HL-60 (cell line): ENCODE results near the gene MCUB.

Experiments used
- DNase-seq, 2 experiments: peaks; one replicate each; pipeline ENCODE4 v3.0.0-alpha.2; 2010 to 2020; ENCODE audit warnings: low read depth in 1 of 2, low spot score in 1 of 2
- H3K27ac ChIP-seq: fragments of 250-450 bp; sonication (Bioruptor Pico); replicated peaks from 2 replicates; pipeline ENCODE4 v1.5.1; 2020; ENCODE audit warnings: mild to moderate bottlenecking, moderate library complexity
- H3K27me3 ChIP-seq: fragments of 250-450 bp; sonication (Bioruptor Pico); 2 replicates; pipeline ENCODE4 v1.5.1; 2021; ENCODE audit warnings: mild to moderate bottlenecking, moderate library complexity; ENCODE audit not compliant: insufficient read depth, poor library complexity, severe bottlenecking
- H3K4me3 ChIP-seq: replicated peaks from 2 replicates; pipeline ENCODE4 v1.5.1; 2011; ENCODE audit warnings: mild to moderate bottlenecking, control low read depth, low read length; ENCODE audit not compliant: insufficient read depth
- GABPA ChIP-seq: IDR thresholded peaks from 2 replicates; pipeline ENCODE4 v1.6.1; 2012; ENCODE audit warnings: low read depth
- POLR2AphosphoS5 ChIP-seq: IDR thresholded peaks from 2 replicates; pipeline ENCODE4 v1.6.1; 2012; ENCODE audit warnings: low read depth
- REST ChIP-seq: IDR thresholded peaks from 2 replicates; pipeline ENCODE4 v1.6.1; 2012; ENCODE audit warnings: low read depth; ENCODE audit not compliant: insufficient replicate concordance
- SPI1 ChIP-seq: IDR thresholded peaks from 2 replicates; pipeline ENCODE4 v1.6.1; 2012; ENCODE audit warnings: low read depth, mild to moderate bottlenecking, borderline replicate concordance
- TF ChIP-seq, protein P1 (sequence below): IDR thresholded peaks from one replicate; pipeline ENCODE4 v1.5.1; 2011; ENCODE audit warnings: low read length, control low read depth, inconsistent platforms; ENCODE audit not compliant: insufficient read depth

Gene MCUB

DNA sequence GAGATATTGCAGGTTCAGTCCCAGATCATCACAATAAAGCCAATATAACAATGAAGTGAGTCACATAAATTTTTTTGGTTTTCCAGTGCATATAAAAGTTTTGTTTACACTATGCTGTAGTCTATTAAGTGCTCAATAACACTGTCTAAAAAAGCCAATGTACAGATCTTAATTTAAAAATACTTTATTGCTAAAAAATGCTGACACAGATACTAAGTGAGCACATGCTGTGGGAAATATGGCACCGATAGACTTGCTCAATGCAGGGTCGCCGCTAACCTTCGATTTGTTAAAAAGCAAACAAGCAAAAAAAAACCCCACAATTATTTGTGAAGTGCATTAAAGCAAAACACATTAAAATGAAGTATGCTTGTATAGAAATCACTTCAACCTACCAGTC is 159.6 kb downstream of the MCUB start:
- Histone ChIP-seq H3K4me3 (no peak overlapping the region), H3K27me3 (no peaks in the 10 kb centered on the region), H3K27ac (no peak overlapping the region)
- no peak for DNase-seq
- no peak for TF ChIP-seq GABPA
- TF ChIP-seq POLR2AphosphoS5: no peak
- no peak for TF ChIP-seq SPI1
- TF ChIP-seq, protein P1, sequence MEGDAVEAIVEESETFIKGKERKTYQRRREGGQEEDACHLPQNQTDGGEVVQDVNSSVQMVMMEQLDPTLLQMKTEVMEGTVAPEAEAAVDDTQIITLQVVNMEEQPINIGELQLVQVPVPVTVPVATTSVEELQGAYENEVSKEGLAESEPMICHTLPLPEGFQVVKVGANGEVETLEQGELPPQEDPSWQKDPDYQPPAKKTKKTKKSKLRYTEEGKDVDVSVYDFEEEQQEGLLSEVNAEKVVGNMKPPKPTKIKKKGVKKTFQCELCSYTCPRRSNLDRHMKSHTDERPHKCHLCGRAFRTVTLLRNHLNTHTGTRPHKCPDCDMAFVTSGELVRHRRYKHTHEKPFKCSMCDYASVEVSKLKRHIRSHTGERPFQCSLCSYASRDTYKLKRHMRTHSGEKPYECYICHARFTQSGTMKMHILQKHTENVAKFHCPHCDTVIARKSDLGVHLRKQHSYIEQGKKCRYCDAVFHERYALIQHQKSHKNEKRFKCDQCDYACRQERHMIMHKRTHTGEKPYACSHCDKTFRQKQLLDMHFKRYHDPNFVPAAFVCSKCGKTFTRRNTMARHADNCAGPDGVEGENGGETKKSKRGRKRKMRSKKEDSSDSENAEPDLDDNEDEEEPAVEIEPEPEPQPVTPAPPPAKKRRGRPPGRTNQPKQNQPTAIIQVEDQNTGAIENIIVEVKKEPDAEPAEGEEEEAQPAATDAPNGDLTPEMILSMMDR: no peak
- no peak for TF ChIP-seq REST

DNA sequence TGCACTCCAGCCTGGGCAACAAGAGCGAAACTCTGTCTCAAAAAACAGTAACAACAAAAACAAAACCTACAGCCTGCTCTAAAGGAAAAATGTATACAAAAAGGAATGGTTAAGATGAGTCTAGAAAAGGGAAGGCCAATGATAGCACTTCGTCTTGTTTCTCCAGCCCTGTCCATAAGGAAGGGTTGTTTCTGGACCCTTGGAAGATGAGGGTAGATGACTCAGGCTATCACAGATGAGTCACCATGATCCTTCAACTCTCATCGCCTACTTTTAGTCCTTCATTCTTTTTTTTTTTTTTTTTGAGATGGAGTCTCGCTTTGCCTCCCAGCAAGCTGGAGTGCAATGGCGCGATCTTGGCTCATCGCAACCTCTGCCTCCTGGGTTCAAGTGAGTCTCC is 161.0 kb downstream of the MCUB start:
- Histone ChIP-seq H3K4me3 (no peak overlapping the region), H3K27me3 (no peaks in the 10 kb centered on the region), H3K27ac (no peak overlapping the region)
- no peak for TF ChIP-seq GABPA
- TF ChIP-seq SPI1: no peak
- DNase-seq: no peak

DNA sequence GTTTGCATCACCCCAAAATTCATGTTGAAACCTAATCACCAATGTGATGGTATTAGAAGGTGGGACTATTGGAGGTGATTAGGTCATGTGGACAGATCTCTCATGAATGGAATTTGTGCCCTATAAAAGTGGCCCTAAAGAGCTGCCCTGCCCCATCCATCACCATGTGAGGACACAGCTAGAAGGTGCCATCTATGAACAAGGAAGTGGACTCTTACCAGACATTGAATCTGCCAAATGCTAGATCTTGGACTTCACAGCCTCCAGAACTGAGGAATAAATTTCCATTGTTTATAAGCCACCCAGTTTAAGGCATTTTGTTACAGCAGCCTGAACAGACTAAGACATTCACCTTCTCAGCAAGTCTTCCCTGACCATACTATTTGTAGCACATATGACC is 162.3 kb downstream of the MCUB start:
- no peaks in the 10 kb centered on the region for H3K27me3 ChIP-seq
- H3K4me3 ChIP-seq: no peak overlapping the region
- no peak for DNase-seq
- H3K27ac ChIP-seq: no peak overlapping the region
- TF ChIP-seq POLR2AphosphoS5: no peak
- TF ChIP-seq REST: no peak
- TF ChIP-seq GABPA: no peak
- TF ChIP-seq, protein P1: no peak
- no peak for TF ChIP-seq SPI1

DNA sequence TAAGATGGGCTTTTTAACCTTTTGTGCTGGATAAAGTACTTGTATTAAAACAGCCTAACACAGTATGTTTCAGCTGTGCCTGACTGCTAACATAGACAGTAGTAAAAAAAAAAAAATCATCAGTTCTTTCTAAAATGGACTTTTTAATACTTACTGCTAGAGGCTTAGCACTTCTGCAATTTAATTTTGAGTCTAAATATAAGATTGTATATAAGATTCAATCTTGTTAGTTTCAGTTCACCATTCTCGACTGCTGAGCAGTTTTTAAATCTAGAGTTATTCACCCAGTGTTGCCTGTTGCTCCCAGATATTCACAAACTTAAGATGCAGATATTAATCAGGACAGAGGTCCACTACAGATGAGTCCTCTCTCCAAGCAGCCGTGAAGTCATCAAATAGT is 163.1 kb downstream of the MCUB start:
- H3K27me3 ChIP-seq: no peaks in the 10 kb centered on the region
- no peak for TF ChIP-seq GABPA
- no peak for TF ChIP-seq SPI1
- TF ChIP-seq POLR2AphosphoS5: no peak
- TF ChIP-seq, protein P1: no peak
- no peak for TF ChIP-seq REST
- H3K27ac ChIP-seq: no peak overlapping the region
- no peak for DNase-seq
- H3K4me3 ChIP-seq: no peak overlapping the region
